Caco-2 (cell line): ENCODE data around the gene AKAP5. TPM values are rescaled to one million over a fixed set of nuclear protein-coding genes. Genes with fewer than 3 reads are reported as not detected.

Experiments used
- Bru-seq: library from RNA; stranded (reverse); fragments of 400-500 nt; gene quantifications from one replicate; lab custom pipeline; 2021; lab: Mats Ljungman, UMichigan
- BruChase-seq, 2 experiments: library from RNA; stranded (reverse); fragments of 400-500 nt; gene quantifications; one replicate each; lab custom pipeline; 2021; lab: Mats Ljungman, UMichigan
- BruUV-seq: library from RNA; stranded (reverse); fragments of 400-500 nt; replicated peaks from 2 replicates; lab custom pipeline; 2021; lab: Mats Ljungman, UMichigan
- CTCF ChIA-PET: fragments of 300-600 bp; sonication (Branson Sonifier 250); formaldehyde crosslinking; loops from one replicate; lab custom pipeline; 2022; ENCODE audit warnings: antibody characterized with exemption; lab: Charles Lee
- POLR2A ChIA-PET: fragments of 300-600 bp; sonication (Branson Sonifier 250); formaldehyde crosslinking; loops from one replicate; lab custom pipeline; 2022; ENCODE audit warnings: antibody characterized with exemption; lab: Charles Lee
- DNase-seq, 2 experiments: peaks; one replicate each; pipeline versions ENCODE4 v3.0.0 to v3.0.0-alpha.2; 2020 to 2022
- H3K27me3 ChIP-seq: replicated peaks from 2 replicates; pipeline ENCODE4 v1.6.0; 2011; ENCODE audit warnings: low read length; ENCODE audit not compliant: control insufficient read depth, insufficient read depth
- H3K36me3 ChIP-seq: 2 replicates; pipeline ENCODE4 v1.5.1; 2011; ENCODE audit warnings: low read length; ENCODE audit not compliant: control insufficient read depth, insufficient read depth
- H3K4me1 ChIP-seq: fragments of 250-450 bp; sonication (Bioruptor Pico); 2 replicates; pipeline ENCODE4 v1.5.1; 2020; ENCODE audit warnings: mild to moderate bottlenecking
- H3K4me3 ChIP-seq: 2 replicates; pipeline ENCODE4 v1.5.1; 2011; ENCODE audit warnings: low read depth, mild to moderate bottlenecking, control low read depth, low read length
- H3K9me3 ChIP-seq: fragments of 250-450 bp; sonication (Bioruptor Pico); 2 replicates; pipeline ENCODE4 v1.5.1; 2020; ENCODE audit warnings: mild to moderate bottlenecking, moderate library complexity
- H3K27ac Mint-ChIP-seq: one replicate; pipeline ENCODE4 v1.8.0; 2022; ENCODE audit warnings: mixed read lengths; ENCODE audit not compliant: unreplicated experiment
- H3K27me3 Mint-ChIP-seq: one replicate; pipeline ENCODE4 v1.8.0; 2022; ENCODE audit warnings: mixed read lengths; ENCODE audit not compliant: insufficient read depth, unreplicated experiment
- H3K36me3 Mint-ChIP-seq: one replicate; pipeline ENCODE4 v1.8.0; 2022; ENCODE audit warnings: mild to moderate bottlenecking, mixed read lengths; ENCODE audit not compliant: insufficient read depth, unreplicated experiment
- H3K4me1 Mint-ChIP-seq: one replicate; pipeline ENCODE4 v1.8.0; 2022; ENCODE audit warnings: low read depth, mixed read lengths; ENCODE audit not compliant: unreplicated experiment
- H3K4me3 Mint-ChIP-seq: one replicate; pipeline ENCODE4 v1.8.0; 2022; ENCODE audit warnings: mild to moderate bottlenecking, moderate library complexity, mixed read lengths; ENCODE audit not compliant: unreplicated experiment
- H3K9me3 Mint-ChIP-seq: one replicate; pipeline ENCODE4 v1.8.0; 2022; ENCODE audit warnings: mixed read lengths; ENCODE audit not compliant: unreplicated experiment
- CTCF ChIP-seq, 2 experiments: fragments of 200-600 bp in 1 of 2; IDR thresholded peaks; 1 replicate in 1 of 2; 2 replicates in 1 of 2; pipeline versions ENCODE4 v1.5.1 to v1.8.0; 2011 to 2022; ENCODE audit warnings: antibody characterized with exemption in 1 of 2, control low read depth in 1 of 2, inconsistent platforms in 1 of 2, low read depth in 1 of 2, low read length in 1 of 2, mild to moderate bottlenecking in 1 of 2, moderate library complexity in 1 of 2; ENCODE audit not compliant: insufficient read depth in 1 of 2, severe bottlenecking in 1 of 2, unreplicated experiment in 1 of 2
- intact Hi-C: fragments of 100-400 bp; cut with micrococcal nuclease; formaldehyde crosslinking; loops from one replicate; pipeline ENCODE4 v1.10.0; 2022; ENCODE audit not compliant: unreplicated experiment
- long read RNA-seq: library from polyadenylated mRNA; stranded (forward); transcript quantifications from one replicate; pipeline ENCODE4 v2.0.0, GENCODE V29; 2022
- total RNA-seq: library from RNA; stranded (reverse); gene quantifications from 2 replicates; pipeline ENCODE4 v1.2.3, GENCODE V29; 2022

Gene AKAP5
- 15.0 and 15.9 TPM in 2 replicates for total RNA-seq
- percentile 83 among the genes with signal in this experiment for Bru-seq, nascent RNA
- BruChase-seq, experiment 1, labeled RNA remaining after a 2-hour chase, result percentile 98 among the genes with signal in this experiment
- percentile 93 among the genes with signal in this experiment for BruChase-seq, experiment 2, labeled RNA remaining after a 6-hour chase
- long read RNA-seq, full-length matches to known transcripts, result 1 of 4 reads
- long read RNA-seq, partial matches to known transcripts, result 0 of 4 reads
- long read RNA-seq, other reads (novel, unspliced or antisense), result 3 of 4 reads

GRCh38 chr14:64465191-64465822 lies at the start of gene AKAP5:
Gene AKAP5 (plus strand): TSS chr14:64465499. CDS start chr14:64468395, 2,896 bp downstream.
- peak within 1 kb of the TSS; percentile 97 for H3K4me3 ChIP-seq

GRCh38 chr14:64416348-64416932 lies 48.9 kb upstream of the AKAP5 start:
- H3K27me3 ChIP-seq, result no peaks in the 10 kb centered on the region
- no peak overlapping the region for H3K4me3 ChIP-seq
- TF ChIP-seq CTCF (IDR thresholded peaks at IDR 0.05; ENCODE audit: insufficient read depth in 1 of 2, low read depth in 1 of 2, low read length in 1 of 2, severe bottlenecking in 1 of 2, unreplicated experiment in 1 of 2), result no peak
- H3K27ac Mint-ChIP-seq, result no peak overlapping the region
- ChIA-PET POLR2A (no interaction called here), CTCF (no interaction called here)
- no peak overlapping the region for H3K4me3 Mint-ChIP-seq
- no TSS peak for BruUV-seq
- peaks cover 89% of the 10 kb centered on the region for H3K36me3 Mint-ChIP-seq
- H3K4me1 ChIP-seq, result no peaks in the 10 kb centered on the region
- no peaks in the 10 kb centered on the region for H3K9me3 ChIP-seq
- H3K36me3 ChIP-seq, result peaks cover 2% of the 10 kb centered on the region
- no peaks in the 10 kb centered on the region for H3K4me1 Mint-ChIP-seq
- intact Hi-C loops, result no loop called here
- DNase-seq, result no peak
- H3K27me3 Mint-ChIP-seq, result no peaks in the 10 kb centered on the region
- H3K9me3 Mint-ChIP-seq, result no peaks in the 10 kb centered on the region

More at GRCh38 chr14:64465191-64465822, at the start of gene AKAP5:
- no peaks in the 10 kb centered on the region for H3K9me3 Mint-ChIP-seq
- DNase-seq, result peak; percentile 83 to 94
- CTCF ChIA-PET, result interaction anchor here (0.5 to 1.5 kb wide), 5 partner anchors 35 to 427 kb away, joined by 3 to 6 read pairs (median 3); partner anchors contain the start of gene HSPA2
- Histone ChIP-seq H3K4me1 (peaks cover 30% of the 10 kb centered on the region), H3K27me3 (no peaks in the 10 kb centered on the region), H3K9me3 (no peaks in the 10 kb centered on the region), H3K36me3 (no peaks in the 10 kb centered on the region)
- intact Hi-C loops, result loop anchor here (1.0 to 5.0 kb wide), 3 partner anchors 27 to 128 kb away; partner anchors contain the start of gene ZBTB25
- H3K4me1 Mint-ChIP-seq, result peaks cover 10% of the 10 kb centered on the region
- BruUV-seq, result no TSS peak
- no peak for TF ChIP-seq CTCF (IDR thresholded peaks at IDR 0.05; ENCODE audit: insufficient read depth in 1 of 2, low read depth in 1 of 2, low read length in 1 of 2, severe bottlenecking in 1 of 2, unreplicated experiment in 1 of 2)
- POLR2A ChIA-PET, result interaction anchor here (1.0 kb wide), 1 partner anchor 180 kb away, joined by 4 read pairs; no protein-coding TSS in a partner anchor
- H3K4me3 Mint-ChIP-seq, result peak within 1 kb of the TSS; percentile 96
- peaks cover 40% of the 10 kb centered on the region for H3K36me3 Mint-ChIP-seq
- peak within 1 kb of the TSS; percentile 93 for H3K27ac Mint-ChIP-seq
- H3K27me3 Mint-ChIP-seq, result no peaks in the 10 kb centered on the region
